HG03432 (cell line): ENCODE results near the gene RAB23.

Experiments used
- ATAC-seq: cut with Tn5 transposase; IDR thresholded peaks from one replicate; pipeline ENCODE4 v1.9.1; 2021; ENCODE audit warnings: mild to moderate bottlenecking, moderate library complexity; ENCODE audit not compliant: unreplicated experiment

RAB23 gene

GRCh38 chr6:57183336-57183735 lies 38.8 kb downstream of the RAB23 start:
- ATAC-seq: no peak

- no peak for ATAC-seq
These were observed 40.1 kb downstream of the RAB23 start for GRCh38 chr6:57182017-57182432.

- no peak for ATAC-seq
These were observed 41.5 kb downstream of the RAB23 start for GRCh38 chr6:57180596-57180995.

GRCh38 chr6:57177545-57178265 lies 44.4 kb downstream of the RAB23 start:
- ATAC-seq: no peak

- ATAC-seq: no peak
These were observed 47.6 kb downstream of the RAB23 start for GRCh38 chr6:57174511-57174907.

GRCh38 chr6:57173886-57174510 lies 48.1 kb downstream of the RAB23 start:
- no peak for ATAC-seq

- no peak for ATAC-seq
These were observed 48.8 kb downstream of the RAB23 start for GRCh38 chr6:57173056-57173885.

- peak; percentile 92 for ATAC-seq
These were observed 49.7 kb downstream of the RAB23 start, which contains the start of gene BAG2 for GRCh38 chr6:57172136-57173055. BAG2 (plus strand) TSS chr6:57172326; CDS start chr6:57172698, 372 bp downstream.

- no peak for ATAC-seq
These were observed 57.0 kb downstream of the RAB23 start for GRCh38 chr6:57165080-57165479.

GRCh38 chr6:57163956-57164355 lies 58.2 kb downstream of the RAB23 start:
- ATAC-seq: no peak

GRCh38 chr6:57162516-57162915 lies 59.6 kb downstream of the RAB23 start:
- no peak for ATAC-seq

- ATAC-seq: no peak
These were observed 60.1 kb downstream of the RAB23 start for GRCh38 chr6:57162028-57162427.

- ATAC-seq: no peak
These were observed 63.0 kb downstream of the RAB23 start for GRCh38 chr6:57159127-57159526.

- ATAC-seq: no peak
These were observed 63.4 kb downstream of the RAB23 start for GRCh38 chr6:57158658-57159057.

- no peak for ATAC-seq
These were observed 73.9 kb downstream of the RAB23 start for GRCh38 chr6:57147955-57148858.

- no peak for ATAC-seq
These were observed 74.7 kb downstream of the RAB23 start for GRCh38 chr6:57147401-57147800.

GRCh38 chr6:57143690-57144089 lies 78.4 kb downstream of the RAB23 start:
- ATAC-seq: no peak

- ATAC-seq: no peak
These were observed 80.0 kb downstream of the RAB23 start for GRCh38 chr6:57142178-57142525.

GRCh38 chr6:57141451-57142177 lies 80.5 kb downstream of the RAB23 start:
- no peak for ATAC-seq
